K562 (cell line): Measurements from ENCODE around the gene TLX3. TPM values are rescaled to one million over a fixed set of nuclear protein-coding genes. Genes with fewer than 3 reads are reported as not detected.

Experiments
- ATAC-seq: fragments of 200-7000 bp; cut with Tn5 transposase; 3 replicates; pipeline ENCODE4 v1.9.1; 2020; ENCODE audit warnings: moderate library complexity
- BruUV-seq: library from RNA; stranded (reverse); fragments of 400-500 nt; replicated peaks from 2 replicates; lab custom pipeline; 2021; lab: Mats Ljungman, UMichigan
- CTCF ChIA-PET: fragments of 300-600 bp; formaldehyde crosslinking; extraction: SDS; loops from one replicate; lab custom pipeline; 2021; ENCODE audit warnings: low intra/inter-chr PET ratio; lab: Yijun Ruan, JAX
- POLR2A ChIA-PET: fragments of 300-600, 350-650 bp; sonication (Branson Sonifier 250); formaldehyde crosslinking; extraction: SDS; loops from one replicate; lab custom pipeline; 2021; ENCODE audit warnings: antibody characterized with exemption, inconsistent platforms; lab: Yijun Ruan, JAX
- DNase-seq, 4 experiments: peaks; one replicate each; pipeline versions ENCODE4 v3.0.0 to v3.0.0-alpha.2; 2011 to 2018; ENCODE audit warnings: low spot score in 3 of 4, mixed read lengths in 3 of 4; ENCODE audit errors: extremely low read depth in 1 of 4
- FAIRE-seq: peaks from 2 replicates; lab custom pipeline; 2011; peaks lifted over from hg19 to GRCh38; lab: Jason Lieb, UNC
- H2AFZ ChIP-seq: 2 replicates; pipeline ENCODE4 v1.6.0; 2011; ENCODE audit warnings: low read depth, low read length, control low read depth, inconsistent platforms
- H3K27ac ChIP-seq: fragments of 200-600 bp; 3 replicates; pipeline ENCODE4 v1.8.0; 2011; ENCODE audit warnings: low read depth, mild to moderate bottlenecking, control low read depth, inconsistent platforms, low read length, moderate library complexity, mixed read lengths; ENCODE audit errors: extremely low read depth
- H3K27me3 ChIP-seq, 2 experiments: fragments of 300-600 bp in 1 of 2; 2 replicates in 1 of 2; 3 replicates in 1 of 2; pipeline versions ENCODE4 v1.6.0 to v1.8.0; 2011; ENCODE audit warnings: inconsistent platforms in 2 of 2, low read length in 2 of 2, mild to moderate bottlenecking in 1 of 2, mixed read lengths in 1 of 2, moderate library complexity in 1 of 2; ENCODE audit not compliant: control insufficient read depth in 2 of 2, insufficient read depth in 2 of 2
- H3K36me3 ChIP-seq: fragments of 300-600 bp; 3 replicates; pipeline ENCODE4 v1.8.0; 2011; ENCODE audit warnings: mild to moderate bottlenecking, low read length, inconsistent platforms; ENCODE audit not compliant: control insufficient read depth, insufficient read depth
- H3K4me1 ChIP-seq, 2 experiments: fragments of 200-600 bp in 1 of 2; replicated peaks in 1 of 2; 2 replicates in 1 of 2; 3 replicates in 1 of 2; pipeline versions ENCODE4 v1.5.1 to v1.8.0; 2011; ENCODE audit warnings: inconsistent platforms in 2 of 2, low read length in 2 of 2, mild to moderate bottlenecking in 1 of 2, mixed read lengths in 1 of 2, moderate library complexity in 1 of 2; ENCODE audit not compliant: control insufficient read depth in 2 of 2, insufficient read depth in 2 of 2
- H3K4me2 ChIP-seq: 2 replicates; pipeline ENCODE4 v1.6.1; 2011; ENCODE audit warnings: low read length, control low read depth, inconsistent platforms, mixed read lengths; ENCODE audit not compliant: insufficient read depth
- H3K4me3 ChIP-seq: fragments of 200-600 bp; sonication (generic), shearing (Covaris generic); 2 replicates; pipeline ENCODE4 v1.5.1; 2016; ENCODE audit warnings: control low read depth, inconsistent platforms
- H3K79me2 ChIP-seq: fragments of 200-600 bp; 3 replicates; pipeline ENCODE4 v1.8.0; 2011; ENCODE audit warnings: low read length, inconsistent platforms; ENCODE audit not compliant: control insufficient read depth, insufficient read depth
- H3K9ac ChIP-seq, 2 experiments: 2 replicates each; pipeline versions ENCODE4 v1.6.0 to v1.6.1; 2011; ENCODE audit warnings: low read depth in 2 of 2, low read length in 2 of 2, control low read depth in 1 of 2, inconsistent platforms in 1 of 2, mild to moderate bottlenecking in 1 of 2, mixed read lengths in 1 of 2; ENCODE audit not compliant: insufficient read depth in 1 of 2
- H3K9me1 ChIP-seq: one replicate; pipeline ENCODE4 v1.6.0; 2011; ENCODE audit warnings: inconsistent platforms, mild to moderate bottlenecking, low read length, moderate library complexity; ENCODE audit not compliant: control insufficient read depth, insufficient read depth
- H3K9me3 ChIP-seq: replicated peaks from 2 replicates; pipeline ENCODE4 v1.5.1; 2011; ENCODE audit warnings: low read depth, low read length, inconsistent platforms; ENCODE audit not compliant: control insufficient read depth, insufficient read depth
- H4K20me1 ChIP-seq: replicated peaks from 2 replicates; pipeline ENCODE4 v1.6.1; 2011; ENCODE audit warnings: low read length, inconsistent platforms, mixed read lengths; ENCODE audit not compliant: control insufficient read depth, insufficient read depth
- CBX2 ChIP-seq: fragments of 200-600 bp; sonication (generic); IDR thresholded peaks from one replicate; pipeline ENCODE4 v1.6.1; 2012; ENCODE audit warnings: mild to moderate bottlenecking, low read length, inconsistent platforms; ENCODE audit not compliant: insufficient read depth, poor library complexity, severe bottlenecking
- MBD1 ChIP-seq: fragments of 250-450 bp; sonication (Bioruptor Pico); IDR thresholded peaks from 2 replicates; pipeline ENCODE4 v1.8.0; 2022; ENCODE audit warnings: inconsistent platforms
- PHF20 ChIP-seq: fragments of 450-650 bp; IDR thresholded peaks from 2 replicates; pipeline ENCODE4 v1.6.1; 2018; ENCODE audit not compliant: partially characterized antibody
- POLR3G ChIP-seq: IDR thresholded peaks from 2 replicates; pipeline ENCODE4 v1.6.1; 2011; ENCODE audit not compliant: insufficient read length, insufficient replicate concordance; ENCODE audit errors: extremely low read depth
- PYGO2 ChIP-seq: fragments of 450-650 bp; IDR thresholded peaks from 2 replicates; pipeline ENCODE4 v1.6.1; 2016; ENCODE audit warnings: mild to moderate bottlenecking, missing genetic modification characterization, moderate library complexity, missing compliant biosample characterization
- RREB1 ChIP-seq: fragments of 250-450 bp; sonication (Bioruptor Pico); IDR thresholded peaks from 2 replicates; pipeline ENCODE4 v1.4.0; 2020
- STAG1 ChIP-seq: sonication (generic); formaldehyde crosslinking; IDR thresholded peaks from 2 replicates; pipeline ENCODE4 v1.5.0; 2020; ENCODE audit warnings: missing genetic modification reagents, borderline replicate concordance
- ZMIZ1 ChIP-seq, 2 experiments: fragments of 150-350 bp in 1 of 2; IDR thresholded peaks; 2 replicates each; pipeline ENCODE4 v1.6.1; 2012 to 2016; ENCODE audit warnings: low read depth in 2 of 2, low read length in 2 of 2, mild to moderate bottlenecking in 1 of 2, moderate library complexity in 1 of 2
- ZNF263 ChIP-seq: sonication (generic); formaldehyde crosslinking; IDR thresholded peaks from 2 replicates; pipeline ENCODE4 v1.8.0; 2022; ENCODE audit warnings: mild to moderate bottlenecking, missing genetic modification reagents, borderline replicate concordance
- WGBS: fragments of 100-300 bp; shearing (Covaris generic); methylation state at CpG from one replicate; pipeline ENCODE4 v1.1.6; 2016; ENCODE audit warnings: low coverage, mixed read lengths; ENCODE audit not compliant: insufficient coverage; ENCODE audit errors: missing lambda C conversion rate; 5-methylcytosine and 5-hydroxymethylcytosine counted together
- in situ Hi-C: fragments of 300-500 bp; cut with MboI; formaldehyde crosslinking; loops from 4 replicates; pipeline ENCODE4 v1.15.0; 2018; ENCODE audit warnings: inconsistent platforms, mixed read lengths
- intact Hi-C: fragments of 100-400 bp; cut with micrococcal nuclease; formaldehyde crosslinking; loops from 2 replicates; pipeline ENCODE4 v1.14.2; 2022
- polyA plus RNA-seq, 8 experiments: library from polyadenylated mRNA; depleted of rRNA in 4 of 8; stranded (reverse) in 5 of 8; unstranded in 3 of 8; fragments of >200 nt; fragmentation: Nextera tagmentation in 2 of 8; fragmentation: Illumina TruSeq in 1 of 8; extraction: Ambion mirVana in 2 of 8; extraction: Trizol in 1 of 8; gene quantifications; 2 replicates each; pipeline versions ENCODE4 v1.2.1 to v1.2.3, GENCODE V29; 2011 to 2014; ENCODE audit warnings: inconsistent platforms in 1 of 8, missing spikeins in 1 of 8
- total RNA-seq, 7 experiments: library from RNA; depleted of rRNA in 6 of 7; stranded (reverse); fragments of >200 nt in 6 of 7; fragmentation: Illumina TruSeq in 2 of 7; extraction: Trizol in 2 of 7; gene quantifications; 2 replicates each; pipeline versions ENCODE4 v1.2.1 to v1.2.3, GENCODE V29; 2011 to 2021; ENCODE audit warnings: low replicate concordance in 1 of 7

The TLX3 gene
- total and polyA plus RNA-seq, 9 of the 15 experiments (the other 6 are each of a cell fraction or from before 2014, with no cell fraction given) = not detected

- intact Hi-C loops (no loop called here), in situ Hi-C loops (no loop called here)
- Histone ChIP-seq H3K36me3 (no peaks in the 10 kb centered on the region), H3K4me3 (no peak overlapping the region), H2AFZ (no peak overlapping the region), H3K27ac (no peak overlapping the region), H4K20me1 (no peaks in the 10 kb centered on the region), H3K27me3 (no peaks in the 10 kb centered on the region), H3K4me2 (no peak overlapping the region), H3K9me1 (no peaks in the 10 kb centered on the region), H3K9ac (no peak overlapping the region), H3K9me3 (no peaks in the 10 kb centered on the region), H3K79me2 (no peaks in the 10 kb centered on the region), H3K4me1 (no peaks in the 10 kb centered on the region)
- no peak for ATAC-seq
- CTCF ChIA-PET = no interaction called here
- no peak for FAIRE-seq
- DNase-seq = no peak
- WGBS = 0% methylated on average over 2 of the region's 2 CpGs
- POLR2A ChIA-PET = no interaction called here
- BruUV-seq = no TSS peak
- TF ChIP-seq PHF20 (no peak), POLR3G (no peak), CBX2 (no peak), ZNF263 (no peak), PYGO2 (tag) (no peak), ZMIZ1 (IDR thresholded peaks at IDR 0.05; ENCODE audit: low read depth in 2 of 2, low read length in 2 of 2) (no peak), STAG1 (CRISPR knock-in tag) (no peak), RREB1 (CRISPR knock-in tag) (no peak), MBD1 (CRISPR knock-in tag) (no peak)
Observed at GRCh38 chr5:171288066-171288465, 21.0 kb upstream of the TLX3 start.
